Gastrocnemius medialis (tissue), 4 donors: ENCODE results near the gene CCBE1.

Source experiments
- POLR2A ChIP-seq, 2 donors: fragments of 450-650 bp; IDR thresholded peaks; one replicate each; pipeline ENCODE4 v1.6.1; 2017; ENCODE audit warnings: antibody characterized with exemption in 2 of 2, mild to moderate bottlenecking in 2 of 2, moderate library complexity in 2 of 2
- TF ChIP-seq, protein P1 (sequence below), 5 experiments: fragments of 450-650 bp in 3 of 5; fragments of 200-600 bp in 2 of 5; sonication (generic) in 2 of 5; IDR thresholded peaks in 4 of 5; conservative IDR thresholded peaks in 1 of 5; 1 replicate in 4 of 5; 2 replicates in 1 of 5; pipeline ENCODE4 v1.5.1; 2016 to 2019; ENCODE audit warnings: antibody characterized with exemption in 5 of 5, mild to moderate bottlenecking in 3 of 5, moderate library complexity in 3 of 5

GRCh38 chr18:59437851-59438569, 259.2 kb downstream of the CCBE1 start:
- TF ChIP-seq, protein P1, sequence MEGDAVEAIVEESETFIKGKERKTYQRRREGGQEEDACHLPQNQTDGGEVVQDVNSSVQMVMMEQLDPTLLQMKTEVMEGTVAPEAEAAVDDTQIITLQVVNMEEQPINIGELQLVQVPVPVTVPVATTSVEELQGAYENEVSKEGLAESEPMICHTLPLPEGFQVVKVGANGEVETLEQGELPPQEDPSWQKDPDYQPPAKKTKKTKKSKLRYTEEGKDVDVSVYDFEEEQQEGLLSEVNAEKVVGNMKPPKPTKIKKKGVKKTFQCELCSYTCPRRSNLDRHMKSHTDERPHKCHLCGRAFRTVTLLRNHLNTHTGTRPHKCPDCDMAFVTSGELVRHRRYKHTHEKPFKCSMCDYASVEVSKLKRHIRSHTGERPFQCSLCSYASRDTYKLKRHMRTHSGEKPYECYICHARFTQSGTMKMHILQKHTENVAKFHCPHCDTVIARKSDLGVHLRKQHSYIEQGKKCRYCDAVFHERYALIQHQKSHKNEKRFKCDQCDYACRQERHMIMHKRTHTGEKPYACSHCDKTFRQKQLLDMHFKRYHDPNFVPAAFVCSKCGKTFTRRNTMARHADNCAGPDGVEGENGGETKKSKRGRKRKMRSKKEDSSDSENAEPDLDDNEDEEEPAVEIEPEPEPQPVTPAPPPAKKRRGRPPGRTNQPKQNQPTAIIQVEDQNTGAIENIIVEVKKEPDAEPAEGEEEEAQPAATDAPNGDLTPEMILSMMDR (IDR thresholded peaks at IDR 0.05 in 4 of 5, conservative IDR thresholded peaks at IDR 0.05 in 1 of 5), result no peak
- no peak for TF ChIP-seq POLR2A (IDR thresholded peaks at IDR 0.05)
